Endodermal cell (in vitro differentiated cells): Measurements from ENCODE around the gene MEGF8. TPM values are rescaled to one million over a fixed set of nuclear protein-coding genes. Genes with fewer than 3 reads are reported as not detected.

Source experiments
- DNase-seq: peaks from one replicate; pipeline ENCODE4 v3.0.0-alpha.2; 2017
- H3K27ac ChIP-seq: 2 replicates; pipeline ENCODE4 v1.5.1; 2013; ENCODE audit warnings: mild to moderate bottlenecking, low read depth, low read length, moderate library complexity
- H3K27me3 ChIP-seq: 2 replicates; pipeline ENCODE4 v1.6.1; 2013; ENCODE audit warnings: mild to moderate bottlenecking, low read length, moderate library complexity; ENCODE audit not compliant: insufficient read depth, control insufficient read depth, poor library complexity, severe bottlenecking
- H3K36me3 ChIP-seq: 2 replicates; pipeline ENCODE4 v1.7.0; 2013; ENCODE audit warnings: mild to moderate bottlenecking, low read length, moderate library complexity; ENCODE audit not compliant: control insufficient read depth, insufficient read depth
- H3K4me1 ChIP-seq: one replicate; pipeline ENCODE4 v1.7.0; 2013; ENCODE audit warnings: low read length; ENCODE audit not compliant: control insufficient read depth, insufficient read depth
- H3K4me3 ChIP-seq: 2 replicates; pipeline ENCODE4 v1.5.1; 2013; ENCODE audit warnings: mild to moderate bottlenecking, low read length, moderate library complexity
- H3K9ac ChIP-seq: 2 replicates; pipeline ENCODE4 v1.6.1; 2013; ENCODE audit warnings: mild to moderate bottlenecking, low read length, moderate library complexity; ENCODE audit not compliant: poor library complexity, severe bottlenecking; ENCODE audit errors: extremely low read depth
- H3K9me3 ChIP-seq: 2 replicates; pipeline ENCODE4 v1.6.1; 2013; ENCODE audit warnings: mild to moderate bottlenecking, low read length, moderate library complexity; ENCODE audit not compliant: control insufficient read depth
- H3K27ac Mint-ChIP-seq: 2 replicates; pipeline ENCODE4 v1.8.0; 2020; ENCODE audit warnings: mixed read lengths
- H3K27me3 Mint-ChIP-seq: 2 replicates; pipeline ENCODE4 v1.8.0; 2021; ENCODE audit warnings: mild to moderate bottlenecking, mixed read lengths; ENCODE audit not compliant: insufficient read depth
- H3K36me3 Mint-ChIP-seq: 2 replicates; pipeline ENCODE4 v1.8.0; 2020; ENCODE audit warnings: low read depth, mixed read lengths
- H3K4me1 Mint-ChIP-seq: 2 replicates; pipeline ENCODE4 v1.8.0; 2020; ENCODE audit warnings: mixed read lengths
- H3K4me3 Mint-ChIP-seq: 2 replicates; pipeline ENCODE4 v1.8.0; 2020; ENCODE audit warnings: mild to moderate bottlenecking, moderate library complexity, mixed read lengths
- H3K9me3 Mint-ChIP-seq: 2 replicates; pipeline ENCODE4 v1.8.0; 2020; ENCODE audit warnings: mild to moderate bottlenecking, mixed read lengths
- WGBS, 2 experiments: methylation state at CpG; one replicate each; pipeline versions ENCODE4 v1.1.5 to v1.1.7; 2013; ENCODE audit warnings: missing lambda C conversion rate in 2 of 2, mixed read lengths in 1 of 2; ENCODE audit not compliant: insufficient coverage in 1 of 2, insufficient read length in 1 of 2; 5-methylcytosine and 5-hydroxymethylcytosine counted together
- total RNA-seq, 2 donors: library from RNA; stranded (reverse); fragmentation: NEBNext Ultra II Directional in 1 of 2; extraction: Animal tissue kit (Norgen Biotek cat#: 25700) in 1 of 2; gene quantifications; 2 replicates in 1 of 2; 3 replicates in 1 of 2; pipeline ENCODE4 v1.2.1, GENCODE V29; 2021
- TF ChIP-seq, protein P1 (sequence below): fragments of 200-600 bp; sonication (generic); conservative IDR thresholded peaks from 2 replicates; pipeline ENCODE4 v1.5.0; 2021; ENCODE audit warnings: antibody characterized with exemption, mild to moderate bottlenecking

Gene MEGF8
- total RNA-seq, 2 donors from 2014 or later = 48.0 to 51.4 TPM

DNA sequence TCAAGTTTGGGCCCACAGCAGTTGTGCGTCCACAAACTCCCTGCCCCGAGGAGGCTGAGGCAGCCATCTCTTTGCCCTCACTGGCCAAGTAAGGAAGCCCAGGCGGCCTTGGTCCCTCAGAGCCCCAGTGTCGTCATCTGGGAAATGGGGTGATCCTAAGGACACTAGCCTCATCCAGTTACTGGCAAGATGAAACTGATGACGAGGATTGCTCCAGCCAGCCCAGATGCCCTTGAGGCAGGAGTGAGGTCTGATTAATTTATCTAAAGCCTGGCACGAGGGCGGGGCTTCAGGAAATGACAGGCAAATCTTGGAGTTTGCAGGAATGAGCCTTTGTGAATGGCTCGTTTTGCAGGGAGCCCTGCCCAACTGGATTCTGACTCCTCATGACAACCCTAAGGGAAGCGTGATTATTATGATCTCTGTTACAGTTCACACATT, 96.2 kb downstream of the MEGF8 start:
- Mint-ChIP-seq H3K36me3 (peaks cover 3% of the 10 kb centered on the region), H3K9me3 (peaks cover 7% of the 10 kb centered on the region), H3K4me3 (no peak overlapping the region), H3K4me1 (peaks cover 3% of the 10 kb centered on the region), H3K27ac (no peak overlapping the region), H3K27me3 (peaks cover 88% of the 10 kb centered on the region)
- Histone ChIP-seq H3K4me3 (no peak overlapping the region), H3K36me3 (no peaks in the 10 kb centered on the region), H3K9me3 (no peaks in the 10 kb centered on the region), H3K4me1 (no peaks in the 10 kb centered on the region), H3K27me3 (peaks cover 26% of the 10 kb centered on the region), H3K9ac (no peak overlapping the region), H3K27ac (no peak overlapping the region)
- no peak for DNase-seq
- TF ChIP-seq, protein P1, sequence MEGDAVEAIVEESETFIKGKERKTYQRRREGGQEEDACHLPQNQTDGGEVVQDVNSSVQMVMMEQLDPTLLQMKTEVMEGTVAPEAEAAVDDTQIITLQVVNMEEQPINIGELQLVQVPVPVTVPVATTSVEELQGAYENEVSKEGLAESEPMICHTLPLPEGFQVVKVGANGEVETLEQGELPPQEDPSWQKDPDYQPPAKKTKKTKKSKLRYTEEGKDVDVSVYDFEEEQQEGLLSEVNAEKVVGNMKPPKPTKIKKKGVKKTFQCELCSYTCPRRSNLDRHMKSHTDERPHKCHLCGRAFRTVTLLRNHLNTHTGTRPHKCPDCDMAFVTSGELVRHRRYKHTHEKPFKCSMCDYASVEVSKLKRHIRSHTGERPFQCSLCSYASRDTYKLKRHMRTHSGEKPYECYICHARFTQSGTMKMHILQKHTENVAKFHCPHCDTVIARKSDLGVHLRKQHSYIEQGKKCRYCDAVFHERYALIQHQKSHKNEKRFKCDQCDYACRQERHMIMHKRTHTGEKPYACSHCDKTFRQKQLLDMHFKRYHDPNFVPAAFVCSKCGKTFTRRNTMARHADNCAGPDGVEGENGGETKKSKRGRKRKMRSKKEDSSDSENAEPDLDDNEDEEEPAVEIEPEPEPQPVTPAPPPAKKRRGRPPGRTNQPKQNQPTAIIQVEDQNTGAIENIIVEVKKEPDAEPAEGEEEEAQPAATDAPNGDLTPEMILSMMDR = no peak
- 87 to 97% methylated on average over 7 to 9 of the region's 9 CpGs for WGBS, 2 experiments

DNA sequence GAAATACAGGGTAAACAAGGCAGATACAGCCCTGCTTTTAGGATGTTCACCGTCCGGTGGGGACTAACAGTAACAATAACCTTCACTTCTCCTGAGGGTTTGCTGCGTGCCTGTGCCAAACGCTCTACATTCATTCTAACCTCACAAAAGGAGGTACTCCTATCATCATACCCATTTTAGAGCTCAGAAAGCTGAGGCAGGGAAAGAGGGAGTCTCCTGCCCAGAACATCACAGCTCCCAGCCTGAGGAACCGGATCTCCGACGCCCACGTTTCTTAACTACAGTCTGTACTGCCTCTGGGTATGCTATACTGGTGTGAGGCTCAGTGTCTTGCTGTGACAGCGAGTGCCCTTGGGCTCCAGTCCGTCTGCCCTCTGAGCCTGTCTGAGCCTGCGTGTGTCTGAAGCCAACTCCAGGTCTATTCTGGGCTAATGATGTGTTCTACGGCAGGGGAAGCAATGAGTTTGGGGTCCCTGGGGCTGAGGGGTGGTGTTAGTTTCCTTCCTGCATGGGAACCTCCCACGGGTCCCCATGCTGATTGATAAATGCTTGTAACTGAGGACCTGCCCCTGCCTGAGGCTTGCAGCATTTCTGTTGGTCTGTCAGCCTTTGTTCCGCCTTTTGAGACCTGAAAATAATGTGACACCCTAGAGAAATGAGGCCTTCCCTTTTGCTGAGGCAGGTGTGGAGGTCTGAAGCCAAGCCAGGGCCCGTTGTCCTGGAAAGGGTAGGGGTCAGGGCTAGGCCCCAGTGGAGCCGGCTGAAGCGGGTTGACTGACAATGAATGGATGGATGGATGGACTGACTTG, 96.9 kb downstream of the MEGF8 start:
- 80 to 84% methylated on average over 8 to 17 of the region's 17 CpGs for WGBS, 2 experiments
- no peak overlapping the region for H3K27ac Mint-ChIP-seq

DNA sequence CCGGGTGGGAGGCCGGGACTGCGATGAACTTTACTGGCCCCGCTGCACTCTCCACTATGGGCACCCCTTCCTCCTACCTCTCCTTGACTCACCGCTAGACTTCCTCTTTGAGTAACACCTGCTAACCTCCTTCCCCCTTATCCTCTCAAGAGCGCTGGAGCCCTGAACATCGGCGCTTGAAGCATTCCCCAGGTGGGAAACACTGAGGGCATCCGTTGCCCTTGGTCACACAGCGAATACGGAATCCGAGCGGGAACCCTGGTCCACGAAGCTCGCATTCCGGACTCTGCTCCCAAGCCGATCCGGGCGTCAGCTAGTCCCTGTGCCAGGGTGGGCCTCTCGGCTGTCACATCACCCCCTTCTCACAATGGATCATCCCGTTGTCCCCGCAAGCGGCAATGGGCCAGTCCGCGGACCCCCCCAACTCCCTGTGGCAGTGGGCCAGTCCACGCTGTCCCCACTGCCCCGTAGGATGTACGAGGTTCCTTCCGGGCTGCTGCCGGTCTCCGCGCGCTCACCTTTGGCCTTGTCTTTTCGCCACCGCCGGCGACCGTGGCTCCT, 97.5 kb downstream of the MEGF8 start:
- Histone ChIP-seq H3K27me3 (peaks cover 26% of the 10 kb centered on the region), H3K9ac (peak overlapping the region; percentile 30)

More for the DNA sequence above, 96.9 kb downstream of the MEGF8 start:
- Histone ChIP-seq H3K36me3 (no peaks in the 10 kb centered on the region), H3K27ac (no peak overlapping the region), H3K4me1 (no peaks in the 10 kb centered on the region), H3K27me3 (peaks cover 26% of the 10 kb centered on the region), H3K9ac (no peak overlapping the region), H3K9me3 (no peaks in the 10 kb centered on the region), H3K4me3 (peak overlapping the region; percentile 82)
- Mint-ChIP-seq H3K36me3 (peaks cover 3% of the 10 kb centered on the region), H3K4me1 (peaks cover 3% of the 10 kb centered on the region), H3K9me3 (peaks cover 7% of the 10 kb centered on the region), H3K27me3 (peaks cover 91% of the 10 kb centered on the region), H3K4me3 (peak overlapping the region; percentile 67)
- TF ChIP-seq, protein P1 = no peak
- no peak for DNase-seq

More for the DNA sequence above, 97.5 kb downstream of the MEGF8 start:
- peaks cover 4% of the 10 kb centered on the region for H3K4me1 Mint-ChIP-seq
- H3K4me3 ChIP-seq = peak overlapping the region; percentile 82
- TF ChIP-seq, protein P1 = no peak
- no peak overlapping the region for H3K27ac Mint-ChIP-seq
- H3K9me3 ChIP-seq = no peaks in the 10 kb centered on the region
- peak overlapping the region; percentile 4 for H3K27ac ChIP-seq
- H3K4me1 ChIP-seq = no peaks in the 10 kb centered on the region
- H3K9me3 Mint-ChIP-seq = peaks cover 7% of the 10 kb centered on the region
- DNase-seq = peak; percentile 74
- 3 to 10% methylated on average over 12 to 38 of the region's 38 CpGs for WGBS, 2 experiments
- peaks cover 93% of the 10 kb centered on the region for H3K27me3 Mint-ChIP-seq
- H3K36me3 ChIP-seq = no peaks in the 10 kb centered on the region
- peaks cover 3% of the 10 kb centered on the region for H3K36me3 Mint-ChIP-seq
- H3K4me3 Mint-ChIP-seq = peak overlapping the region; percentile 67
